Caco-2 (cell line): ENCODE measurements around the gene ASB13. TPM values are rescaled to one million over a fixed set of nuclear protein-coding genes. Genes with fewer than 3 reads are reported as not detected.

ENCODE experiments used
- BruUV-seq: library from RNA; stranded (reverse); fragments of 400-500 nt; replicated peaks from 2 replicates; lab custom pipeline; 2021; lab: Mats Ljungman, UMichigan
- CTCF ChIA-PET: fragments of 300-600 bp; sonication (Branson Sonifier 250); formaldehyde crosslinking; loops from one replicate; lab custom pipeline; 2022; ENCODE audit warnings: antibody characterized with exemption; lab: Charles Lee
- POLR2A ChIA-PET: fragments of 300-600 bp; sonication (Branson Sonifier 250); formaldehyde crosslinking; loops from one replicate; lab custom pipeline; 2022; ENCODE audit warnings: antibody characterized with exemption; lab: Charles Lee
- DNase-seq, 2 experiments: peaks; one replicate each; pipeline versions ENCODE4 v3.0.0 to v3.0.0-alpha.2; 2020 to 2022
- H3K27me3 ChIP-seq: replicated peaks from 2 replicates; pipeline ENCODE4 v1.6.0; 2011; ENCODE audit warnings: low read length; ENCODE audit not compliant: control insufficient read depth, insufficient read depth
- H3K36me3 ChIP-seq: 2 replicates; pipeline ENCODE4 v1.5.1; 2011; ENCODE audit warnings: low read length; ENCODE audit not compliant: control insufficient read depth, insufficient read depth
- H3K4me1 ChIP-seq: fragments of 250-450 bp; sonication (Bioruptor Pico); 2 replicates; pipeline ENCODE4 v1.5.1; 2020; ENCODE audit warnings: mild to moderate bottlenecking
- H3K4me3 ChIP-seq: 2 replicates; pipeline ENCODE4 v1.5.1; 2011; ENCODE audit warnings: low read depth, mild to moderate bottlenecking, control low read depth, low read length
- H3K9me3 ChIP-seq: fragments of 250-450 bp; sonication (Bioruptor Pico); 2 replicates; pipeline ENCODE4 v1.5.1; 2020; ENCODE audit warnings: mild to moderate bottlenecking, moderate library complexity
- H3K27ac Mint-ChIP-seq: one replicate; pipeline ENCODE4 v1.8.0; 2022; ENCODE audit warnings: mixed read lengths; ENCODE audit not compliant: unreplicated experiment
- H3K27me3 Mint-ChIP-seq: one replicate; pipeline ENCODE4 v1.8.0; 2022; ENCODE audit warnings: mixed read lengths; ENCODE audit not compliant: insufficient read depth, unreplicated experiment
- H3K36me3 Mint-ChIP-seq: one replicate; pipeline ENCODE4 v1.8.0; 2022; ENCODE audit warnings: mild to moderate bottlenecking, mixed read lengths; ENCODE audit not compliant: insufficient read depth, unreplicated experiment
- H3K4me1 Mint-ChIP-seq: one replicate; pipeline ENCODE4 v1.8.0; 2022; ENCODE audit warnings: low read depth, mixed read lengths; ENCODE audit not compliant: unreplicated experiment
- H3K4me3 Mint-ChIP-seq: one replicate; pipeline ENCODE4 v1.8.0; 2022; ENCODE audit warnings: mild to moderate bottlenecking, moderate library complexity, mixed read lengths; ENCODE audit not compliant: unreplicated experiment
- H3K9me3 Mint-ChIP-seq: one replicate; pipeline ENCODE4 v1.8.0; 2022; ENCODE audit warnings: mixed read lengths; ENCODE audit not compliant: unreplicated experiment
- intact Hi-C: fragments of 100-400 bp; cut with micrococcal nuclease; formaldehyde crosslinking; loops from one replicate; pipeline ENCODE4 v1.10.0; 2022; ENCODE audit not compliant: unreplicated experiment
- total RNA-seq: library from RNA; stranded (reverse); gene quantifications from 2 replicates; pipeline ENCODE4 v1.2.3, GENCODE V29; 2022
- TF ChIP-seq, protein P1 (sequence below), 2 experiments: fragments of 200-600 bp in 1 of 2; IDR thresholded peaks; 1 replicate in 1 of 2; 2 replicates in 1 of 2; pipeline versions ENCODE4 v1.5.1 to v1.8.0; 2011 to 2022; ENCODE audit warnings: antibody characterized with exemption in 1 of 2, control low read depth in 1 of 2, inconsistent platforms in 1 of 2, low read depth in 1 of 2, low read length in 1 of 2, mild to moderate bottlenecking in 1 of 2, moderate library complexity in 1 of 2; ENCODE audit not compliant: insufficient read depth in 1 of 2, severe bottlenecking in 1 of 2, unreplicated experiment in 1 of 2

Gene ASB13
- total RNA-seq, 1 experiment from 2014 or later, result 44.8 TPM

- no peaks in the 10 kb centered on the region for H3K9me3 ChIP-seq
- no peak overlapping the region for H3K4me3 ChIP-seq
- intact Hi-C loops, result no loop called here
- no TSS peak for BruUV-seq
- H3K27me3 Mint-ChIP-seq, result no peaks in the 10 kb centered on the region
- H3K27ac Mint-ChIP-seq, result no peak overlapping the region
- no peaks in the 10 kb centered on the region for H3K4me1 Mint-ChIP-seq
- H3K9me3 Mint-ChIP-seq, result no peaks in the 10 kb centered on the region
- no peaks in the 10 kb centered on the region for H3K4me1 ChIP-seq
- H3K36me3 Mint-ChIP-seq, result peaks cover 23% of the 10 kb centered on the region
- CTCF ChIA-PET, result interaction anchor here (1.1 kb wide), 1 partner anchor 22 kb away, joined by 3 read pairs; no protein-coding TSS in a partner anchor
- no peak overlapping the region for H3K4me3 Mint-ChIP-seq
- peaks cover 3% of the 10 kb centered on the region for H3K36me3 ChIP-seq
- no peak for DNase-seq
- TF ChIP-seq, protein P1, sequence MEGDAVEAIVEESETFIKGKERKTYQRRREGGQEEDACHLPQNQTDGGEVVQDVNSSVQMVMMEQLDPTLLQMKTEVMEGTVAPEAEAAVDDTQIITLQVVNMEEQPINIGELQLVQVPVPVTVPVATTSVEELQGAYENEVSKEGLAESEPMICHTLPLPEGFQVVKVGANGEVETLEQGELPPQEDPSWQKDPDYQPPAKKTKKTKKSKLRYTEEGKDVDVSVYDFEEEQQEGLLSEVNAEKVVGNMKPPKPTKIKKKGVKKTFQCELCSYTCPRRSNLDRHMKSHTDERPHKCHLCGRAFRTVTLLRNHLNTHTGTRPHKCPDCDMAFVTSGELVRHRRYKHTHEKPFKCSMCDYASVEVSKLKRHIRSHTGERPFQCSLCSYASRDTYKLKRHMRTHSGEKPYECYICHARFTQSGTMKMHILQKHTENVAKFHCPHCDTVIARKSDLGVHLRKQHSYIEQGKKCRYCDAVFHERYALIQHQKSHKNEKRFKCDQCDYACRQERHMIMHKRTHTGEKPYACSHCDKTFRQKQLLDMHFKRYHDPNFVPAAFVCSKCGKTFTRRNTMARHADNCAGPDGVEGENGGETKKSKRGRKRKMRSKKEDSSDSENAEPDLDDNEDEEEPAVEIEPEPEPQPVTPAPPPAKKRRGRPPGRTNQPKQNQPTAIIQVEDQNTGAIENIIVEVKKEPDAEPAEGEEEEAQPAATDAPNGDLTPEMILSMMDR (IDR thresholded peaks at IDR 0.05; ENCODE audit: insufficient read depth in 1 of 2, low read depth in 1 of 2, low read length in 1 of 2, severe bottlenecking in 1 of 2, unreplicated experiment in 1 of 2), result no peak
- H3K27me3 ChIP-seq, result no peaks in the 10 kb centered on the region
- POLR2A ChIA-PET, result no interaction called here
Measured at GRCh38 chr10:5652746-5653145, 13.6 kb downstream of the ASB13 start.

GRCh38 chr10:5651388-5651764 lies 15.0 kb downstream of the ASB13 start:
- no TSS peak for BruUV-seq
- Mint-ChIP-seq H3K27me3 (no peaks in the 10 kb centered on the region), H3K4me1 (peaks cover 12% of the 10 kb centered on the region), H3K36me3 (peaks cover 23% of the 10 kb centered on the region), H3K4me3 (no peak overlapping the region), H3K9me3 (no peaks in the 10 kb centered on the region), H3K27ac (no peak overlapping the region)
- Histone ChIP-seq H3K27me3 (no peaks in the 10 kb centered on the region), H3K4me3 (no peak overlapping the region), H3K9me3 (no peaks in the 10 kb centered on the region), H3K36me3 (peaks cover 3% of the 10 kb centered on the region), H3K4me1 (no peaks in the 10 kb centered on the region)
- CTCF ChIA-PET, result interaction anchor here (1.1 to 1.4 kb wide), 2 partner anchors 21 kb away, joined by 3 to 4 read pairs; no protein-coding TSS in a partner anchor
- POLR2A ChIA-PET, result no interaction called here
- intact Hi-C loops, result no loop called here
- TF ChIP-seq, protein P1 (IDR thresholded peaks at IDR 0.05; ENCODE audit: insufficient read depth in 1 of 2, low read depth in 1 of 2, low read length in 1 of 2, severe bottlenecking in 1 of 2, unreplicated experiment in 1 of 2), result no peak
- no peak for DNase-seq

- Mint-ChIP-seq H3K4me1 (peaks cover 12% of the 10 kb centered on the region), H3K27ac (no peak overlapping the region), H3K36me3 (peaks cover 23% of the 10 kb centered on the region), H3K4me3 (no peak overlapping the region), H3K27me3 (no peaks in the 10 kb centered on the region), H3K9me3 (no peaks in the 10 kb centered on the region)
- Histone ChIP-seq H3K4me3 (no peak overlapping the region), H3K36me3 (peaks cover 3% of the 10 kb centered on the region), H3K27me3 (no peaks in the 10 kb centered on the region), H3K9me3 (no peaks in the 10 kb centered on the region), H3K4me1 (no peaks in the 10 kb centered on the region)
- CTCF ChIA-PET, result interaction anchor here (1.4 kb wide), 1 partner anchor 21 kb away, joined by 4 read pairs; no protein-coding TSS in a partner anchor
- no TSS peak for BruUV-seq
- TF ChIP-seq, protein P1 (IDR thresholded peaks at IDR 0.05; ENCODE audit: insufficient read depth in 1 of 2, low read depth in 1 of 2, low read length in 1 of 2, severe bottlenecking in 1 of 2, unreplicated experiment in 1 of 2), result no peak
- DNase-seq, result no peak
- intact Hi-C loops, result no loop called here
- POLR2A ChIA-PET, result no interaction called here
Measured at GRCh38 chr10:5650664-5651387, 15.6 kb downstream of the ASB13 start.
